ENCODE measurements around the gene ASTN1.

DNA sequence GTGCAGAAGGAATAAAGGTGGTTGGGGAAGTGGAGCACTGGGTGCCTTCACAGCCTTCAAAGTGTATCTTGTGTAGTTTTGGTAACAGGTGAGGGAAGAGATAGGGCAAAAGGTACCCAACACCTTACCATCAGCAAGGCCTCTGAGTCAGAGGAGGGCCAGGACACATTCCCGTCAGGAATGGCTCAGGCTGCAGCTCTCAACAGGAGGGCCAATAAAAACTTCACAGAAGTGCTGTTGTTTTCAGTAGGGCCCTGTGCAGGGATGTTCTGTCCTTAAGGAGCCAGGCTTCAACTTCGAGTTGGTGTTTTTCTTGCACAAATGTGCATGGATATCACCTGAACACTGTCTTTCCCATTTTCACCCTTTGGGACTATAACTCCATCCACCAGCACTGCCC is 333.4 kb downstream of the ASTN1 start:
- TF ChIP-seq, protein P1, sequence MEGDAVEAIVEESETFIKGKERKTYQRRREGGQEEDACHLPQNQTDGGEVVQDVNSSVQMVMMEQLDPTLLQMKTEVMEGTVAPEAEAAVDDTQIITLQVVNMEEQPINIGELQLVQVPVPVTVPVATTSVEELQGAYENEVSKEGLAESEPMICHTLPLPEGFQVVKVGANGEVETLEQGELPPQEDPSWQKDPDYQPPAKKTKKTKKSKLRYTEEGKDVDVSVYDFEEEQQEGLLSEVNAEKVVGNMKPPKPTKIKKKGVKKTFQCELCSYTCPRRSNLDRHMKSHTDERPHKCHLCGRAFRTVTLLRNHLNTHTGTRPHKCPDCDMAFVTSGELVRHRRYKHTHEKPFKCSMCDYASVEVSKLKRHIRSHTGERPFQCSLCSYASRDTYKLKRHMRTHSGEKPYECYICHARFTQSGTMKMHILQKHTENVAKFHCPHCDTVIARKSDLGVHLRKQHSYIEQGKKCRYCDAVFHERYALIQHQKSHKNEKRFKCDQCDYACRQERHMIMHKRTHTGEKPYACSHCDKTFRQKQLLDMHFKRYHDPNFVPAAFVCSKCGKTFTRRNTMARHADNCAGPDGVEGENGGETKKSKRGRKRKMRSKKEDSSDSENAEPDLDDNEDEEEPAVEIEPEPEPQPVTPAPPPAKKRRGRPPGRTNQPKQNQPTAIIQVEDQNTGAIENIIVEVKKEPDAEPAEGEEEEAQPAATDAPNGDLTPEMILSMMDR (conservative IDR thresholded peaks at IDR 0.05): no peak
- no peak for TF ChIP-seq EZH2 (IDR thresholded peaks at IDR 0.05; ENCODE audit: low read depth)
